Epidermal melanocyte (primary cell): ENCODE results near the gene B4GALT7.
A peak's percentile ranks its signal among the peaks of the same experiment; 100 is the strongest.
"Not testable (repeated sequence)": the region's sequence is repeated elsewhere in the genome, so short reads cannot be mapped to it uniquely, and the experiment has no call there.

Experiments
- DNase-seq: peaks from one replicate; pipeline ENCODE4 v3.0.0; 2011; ENCODE audit warnings: low spot score; ENCODE audit not compliant: insufficient read length

The B4GALT7 gene

GRCh38 chr5:177599731-177600507 lies at the start of gene B4GALT7:
Gene B4GALT7, plus strand, starts transcription at chr5:177600132. Its CDS starts 79 bp downstream, at chr5:177600211.
- peak; percentile 56 for DNase-seq

DNA sequence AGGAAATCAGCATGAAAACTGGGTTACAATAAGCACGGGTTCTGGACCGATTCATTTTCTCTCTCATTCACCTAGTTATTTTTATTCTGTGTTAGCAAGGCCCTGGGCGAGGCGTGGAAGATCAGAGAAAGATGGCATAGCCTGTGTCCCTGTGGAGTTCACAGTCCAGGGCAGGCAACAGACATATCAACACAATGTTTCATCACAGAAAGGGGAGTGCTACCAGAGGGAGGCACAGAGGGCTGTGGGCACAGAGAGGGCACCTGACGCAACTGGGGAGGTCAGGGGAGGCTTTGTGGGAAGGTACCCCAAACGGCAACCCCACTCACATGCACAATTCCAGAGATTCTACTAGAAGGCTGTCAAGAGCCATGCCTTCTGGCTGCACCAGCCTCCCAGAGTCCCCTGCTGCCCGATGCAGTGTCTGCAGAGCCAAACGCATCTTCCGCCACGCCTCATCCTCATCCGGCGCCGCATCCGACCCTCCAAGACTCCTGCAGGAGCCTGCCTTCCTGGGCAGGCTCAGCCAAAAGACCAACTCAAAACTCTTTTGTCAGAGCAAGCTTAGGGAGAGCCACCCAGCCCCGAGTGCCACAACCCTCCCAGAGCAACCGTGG lies 47.0 kb upstream of the B4GALT7 start:
- DNase-seq = no peak

DNA sequence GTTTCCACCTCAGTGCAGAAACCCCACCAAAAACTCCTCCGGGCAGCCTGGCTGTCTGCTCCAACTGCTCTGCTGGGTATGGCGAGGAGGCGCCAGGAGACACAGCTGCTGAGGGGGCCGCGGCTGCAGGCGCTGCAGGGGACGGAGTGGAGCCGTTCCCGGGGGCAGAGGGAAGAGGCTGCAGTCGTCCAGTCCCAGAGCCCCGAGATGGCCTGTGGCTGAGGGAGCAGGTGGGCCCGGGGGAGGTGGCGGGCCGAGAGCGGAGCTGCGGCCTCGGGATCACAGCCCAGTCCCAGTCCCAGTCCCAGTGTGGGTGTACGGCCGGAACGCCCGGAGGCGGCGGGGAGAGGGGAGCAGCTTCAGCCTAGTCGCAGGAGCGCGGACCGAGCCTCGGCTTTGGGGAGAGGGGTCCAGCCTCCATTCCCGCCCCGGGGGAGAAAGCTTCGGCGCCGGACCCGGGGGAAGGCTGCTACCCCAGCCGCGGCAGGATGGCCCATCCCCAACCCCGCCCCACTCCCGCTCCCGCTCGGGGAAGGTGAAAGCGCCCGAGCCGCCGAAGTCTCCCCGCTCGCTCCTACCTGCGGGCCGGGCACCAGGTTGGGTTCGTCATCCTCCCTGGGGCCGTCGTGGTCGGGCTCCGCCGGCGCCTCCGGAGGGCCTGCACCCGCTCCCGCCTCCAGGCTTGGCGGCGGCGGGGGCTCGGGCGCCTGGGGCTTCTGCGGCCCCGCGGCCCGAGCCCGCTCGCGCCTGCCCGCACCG lies 46.1 kb upstream of the B4GALT7 start:
- no peak for DNase-seq

DNA sequence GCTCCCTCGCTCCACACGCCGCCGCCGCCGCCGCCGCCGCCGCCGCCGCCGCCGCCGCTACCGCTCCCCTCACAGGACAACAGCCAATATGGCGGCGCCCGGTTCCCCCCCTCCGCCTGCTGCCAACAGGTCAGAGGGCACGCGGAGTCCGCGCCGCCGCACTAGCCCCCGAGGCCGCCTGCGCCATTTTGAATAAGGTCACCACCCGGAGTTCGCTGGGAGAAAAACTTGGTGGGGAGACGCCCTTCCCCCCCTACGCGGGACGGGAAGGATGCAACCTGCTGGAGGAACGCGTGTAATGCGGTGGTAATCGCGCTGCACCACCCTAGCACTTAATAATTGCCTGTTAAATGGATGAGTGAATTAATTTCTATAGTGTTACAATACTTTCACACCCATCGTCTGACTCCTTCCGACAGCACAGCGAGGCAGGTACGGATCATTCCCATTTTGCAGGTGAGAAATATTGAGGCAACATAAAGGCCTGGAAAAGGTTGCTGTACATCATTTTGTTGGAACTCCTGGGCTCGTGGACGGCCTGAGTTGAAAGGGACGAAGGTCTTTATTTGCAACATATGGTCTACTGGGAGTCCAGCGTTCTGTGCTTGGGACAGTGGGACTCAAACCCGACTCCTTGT lies 45.3 kb upstream of the B4GALT7 start, which contains the start of gene FAM193B:
TSS of gene FAM193B (minus strand) at position 90 of the 638 bp plus-strand sequence. CDS start 105 bp downstream, outside the sequence.
- DNase-seq = peak; percentile 100

DNA sequence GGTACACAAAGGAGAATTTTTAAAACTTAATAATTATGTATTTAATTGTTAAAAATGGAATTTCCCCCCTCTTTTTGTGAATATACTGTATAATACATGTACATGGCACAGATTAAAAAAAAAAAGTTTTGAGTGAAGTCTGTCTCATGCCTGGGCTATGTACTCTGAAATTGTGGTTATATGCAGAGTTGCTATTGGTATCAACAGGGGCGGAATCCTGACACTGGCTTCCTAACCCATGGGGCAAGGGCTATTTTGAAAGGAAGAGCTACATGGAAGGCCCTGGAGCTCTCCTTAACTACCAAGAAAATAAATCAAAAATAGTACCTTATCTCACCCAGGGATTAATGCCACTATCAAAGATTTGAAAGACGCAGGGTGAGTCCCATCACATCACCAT lies 44.7 kb upstream of the B4GALT7 start:
- DNase-seq = no peak

DNA sequence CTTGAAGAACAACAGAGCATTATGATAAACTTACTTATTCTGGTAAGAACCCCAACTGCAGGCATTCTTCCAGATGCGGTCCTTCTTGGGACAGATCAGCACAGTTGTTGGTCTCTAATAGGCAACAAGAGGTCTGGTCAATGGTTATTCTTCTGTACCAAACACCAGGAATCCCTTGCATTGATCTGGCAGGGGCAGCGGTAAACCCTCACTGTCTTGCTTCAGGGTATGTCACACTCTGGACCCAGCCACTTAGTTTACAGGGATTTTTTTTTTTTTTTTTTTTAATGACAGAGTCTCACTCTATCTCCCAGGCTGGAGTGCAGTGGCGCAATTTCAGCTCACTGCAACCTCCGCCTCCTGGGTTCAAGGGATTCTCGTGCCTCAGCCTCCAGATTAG lies 44.3 kb upstream of the B4GALT7 start:
- DNase-seq = no peak

DNA sequence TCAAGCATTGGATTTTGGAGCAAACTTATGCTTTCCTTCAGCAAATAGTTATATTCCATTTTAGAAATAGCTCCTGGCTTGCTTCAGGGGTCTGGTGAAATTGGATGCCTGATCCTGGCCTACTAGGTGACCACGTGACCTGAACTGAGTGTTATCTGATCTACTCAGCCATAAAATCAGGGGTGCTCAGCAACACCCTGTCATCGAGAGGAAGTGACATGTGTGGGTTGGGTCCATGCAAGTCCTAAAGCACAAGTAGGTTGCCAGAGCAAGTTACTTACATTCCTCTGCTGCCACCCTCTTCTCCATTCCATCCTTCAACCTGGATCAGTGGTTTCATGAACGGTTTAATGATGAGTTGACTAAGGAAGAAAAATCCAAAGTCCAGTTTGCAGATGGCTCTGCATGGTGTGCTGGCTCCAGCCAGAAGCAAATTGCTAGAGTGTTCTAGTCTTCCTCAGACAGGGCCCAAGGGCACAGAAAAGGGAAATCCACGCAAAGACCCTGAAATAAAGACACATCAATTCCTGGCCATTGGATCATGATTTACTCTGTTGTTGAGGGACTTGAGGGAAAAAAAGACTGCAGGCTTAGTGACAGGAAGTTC lies 42.8 kb upstream of the B4GALT7 start:
- no peak for DNase-seq

DNA sequence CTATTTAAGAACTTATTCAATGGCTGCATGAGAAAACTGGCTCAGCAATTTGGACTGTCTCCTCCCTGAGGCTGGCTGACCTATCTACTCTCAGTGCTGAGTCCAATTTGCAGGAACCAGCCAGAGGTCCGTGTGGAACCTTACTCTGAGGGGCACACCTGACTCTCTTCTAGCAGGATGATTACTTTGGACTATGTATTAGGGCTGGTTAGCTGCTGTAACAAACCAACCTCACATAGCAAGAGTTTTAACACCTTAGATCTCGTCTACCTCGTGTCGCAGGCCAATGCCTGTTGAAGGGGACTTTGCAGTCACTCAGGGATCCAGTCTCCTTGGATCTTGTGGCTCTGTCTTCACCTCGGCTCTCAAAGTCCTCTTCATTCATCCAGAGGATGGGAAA lies 42.1 kb upstream of the B4GALT7 start:
- no peak for DNase-seq

- not testable (repeated sequence) for DNase-seq
These were observed 40.4 kb upstream of the B4GALT7 start for GRCh38 chr5:177559446-177559941.

GRCh38 chr5:177565046-177565445 lies 34.9 kb upstream of the B4GALT7 start:
- no peak for DNase-seq

GRCh38 chr5:177568326-177568725 lies 31.6 kb upstream of the B4GALT7 start:
- DNase-seq = no peak

DNA sequence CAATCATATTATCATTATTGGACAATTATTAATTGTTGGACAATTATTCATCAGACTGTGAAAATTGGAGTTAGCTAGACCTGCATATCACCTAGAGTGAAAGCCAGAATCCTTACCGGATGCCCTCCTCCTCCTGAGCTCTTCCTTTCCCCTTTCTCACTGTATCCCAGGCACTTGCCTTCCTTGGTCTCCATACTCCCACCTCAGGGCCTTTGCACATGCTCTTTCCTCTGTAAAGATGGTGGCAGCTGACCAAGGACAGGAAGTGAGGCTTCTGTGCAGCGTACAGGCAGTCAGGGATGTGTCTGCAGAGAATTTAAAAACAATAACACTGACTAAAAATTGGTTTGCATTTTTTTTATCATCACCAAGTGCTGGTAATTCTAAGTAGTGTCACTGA lies 30.0 kb upstream of the B4GALT7 start:
- DNase-seq = no peak

DNA sequence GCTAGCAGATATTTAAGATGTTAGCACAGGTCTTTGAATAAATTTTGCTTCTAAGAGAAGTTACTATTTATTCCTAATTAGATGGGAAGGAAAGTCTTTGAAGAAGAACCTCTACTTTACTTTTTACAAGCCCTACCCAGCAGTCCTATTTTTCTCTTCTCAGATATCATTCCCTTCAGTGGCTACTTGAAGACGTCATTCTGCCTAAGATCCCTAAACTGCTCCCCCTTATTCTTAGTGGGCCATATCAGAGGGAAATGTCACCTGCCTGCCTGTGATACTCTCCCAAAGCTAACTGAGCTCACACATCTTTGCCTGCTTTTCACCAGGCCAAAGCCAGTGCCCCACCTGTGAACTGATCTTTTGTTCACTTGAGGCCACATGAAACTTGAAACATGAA lies 24.4 kb upstream of the B4GALT7 start:
- DNase-seq = no peak

- no peak for DNase-seq
These were observed 23.8 kb upstream of the B4GALT7 start for GRCh38 chr5:177576169-177576568.

DNA sequence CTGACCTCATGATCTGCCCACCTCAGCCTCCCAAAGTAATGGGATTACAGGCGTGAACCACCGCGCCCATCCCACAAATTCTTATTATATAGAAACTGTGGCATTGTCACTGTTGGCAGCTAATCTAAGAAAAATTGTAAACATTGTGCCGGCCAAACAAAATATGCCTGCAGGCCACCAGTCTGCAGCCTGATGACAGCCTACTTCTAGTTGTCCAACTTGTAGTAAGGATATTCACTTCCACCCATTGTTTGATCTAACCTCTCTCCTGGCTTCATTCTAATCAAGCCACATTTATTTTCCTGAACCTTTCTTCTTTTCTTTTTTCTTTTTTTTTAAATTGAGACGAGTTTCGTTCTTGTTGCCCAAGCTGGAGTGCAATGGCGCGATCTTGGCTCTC lies 21.6 kb upstream of the B4GALT7 start:
- DNase-seq = no peak

- no peak for DNase-seq
These were observed 11.5 kb upstream of the B4GALT7 start for GRCh38 chr5:177588413-177588909.

GRCh38 chr5:177590406-177590805 lies 9.5 kb upstream of the B4GALT7 start:
- DNase-seq = no peak

DNA sequence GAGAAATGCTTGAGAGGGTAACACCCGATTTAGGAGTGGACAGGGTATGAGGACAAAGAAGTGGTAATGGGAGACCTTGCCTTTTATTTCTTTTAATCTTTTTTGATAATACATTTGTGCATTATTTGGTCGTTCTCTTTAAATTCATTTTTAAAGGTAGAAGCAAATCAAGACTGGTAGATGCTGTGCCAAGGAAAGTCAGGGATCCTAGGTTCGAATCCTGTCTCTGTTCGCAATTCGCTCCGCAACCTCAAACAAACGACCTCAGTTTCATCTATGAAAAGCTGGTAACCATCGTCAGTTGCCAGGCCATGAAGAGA lies 8.3 kb upstream of the B4GALT7 start:
- no peak for DNase-seq

DNA sequence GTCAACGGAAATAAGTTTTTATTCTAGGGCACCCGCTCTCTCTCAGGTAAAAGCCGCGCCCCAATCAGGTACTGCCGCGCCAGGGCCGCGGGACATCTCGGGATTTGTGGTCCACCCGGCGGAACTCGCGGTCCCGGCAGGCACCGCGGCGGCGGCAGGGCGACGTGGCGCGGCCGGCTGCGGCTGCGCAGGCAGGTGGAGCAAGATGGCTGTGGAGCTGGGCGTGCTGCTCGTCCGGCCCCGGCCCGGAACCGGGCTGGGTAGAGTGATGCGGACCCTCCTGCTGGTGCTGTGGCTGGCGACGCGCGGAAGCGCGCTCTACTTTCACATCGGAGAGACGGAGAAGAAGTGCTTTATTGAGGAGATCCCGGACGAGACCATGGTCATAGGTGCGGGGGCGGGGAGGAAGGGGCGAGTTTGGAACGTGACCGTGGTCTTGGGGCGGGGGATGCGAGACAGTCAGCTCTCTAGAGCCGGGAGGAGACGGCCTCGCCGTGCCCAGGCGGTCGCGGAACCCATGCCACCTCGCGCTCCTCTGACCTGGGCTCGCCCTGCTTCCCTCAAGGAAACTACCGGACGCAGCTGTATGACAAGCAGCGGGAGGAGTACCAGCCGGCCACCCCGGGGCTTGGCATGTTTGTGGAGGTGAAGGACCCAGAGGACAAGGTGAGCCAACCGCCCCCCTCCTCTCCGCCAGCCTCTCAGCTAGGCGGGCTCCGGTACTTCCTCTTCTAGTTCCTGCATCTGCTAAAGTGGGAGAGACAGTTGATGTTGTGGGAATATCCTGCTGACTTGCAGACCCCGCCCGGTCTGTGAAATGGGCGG lies 7.7 kb upstream of the B4GALT7 start, which contains the start of gene TMED9:
TSS of gene TMED9 (plus strand) at position 194 of the 825 bp plus-strand sequence. CDS start at position 206, 12 bp downstream.
- peak; percentile 75 for DNase-seq

GRCh38 chr5:177592905-177593304 lies 7.0 kb upstream of the B4GALT7 start:
- DNase-seq = no peak
